HUES64 (cell line): ENCODE results near the gene AP1S2.

Source experiments
- H3K27ac ChIP-seq: 2 replicates; pipeline ENCODE4 v1.7.0; 2013; ENCODE audit warnings: low read depth, low read length, inconsistent platforms
- H3K27me3 ChIP-seq: 2 replicates; pipeline ENCODE4 v1.6.1; 2013; ENCODE audit warnings: mild to moderate bottlenecking, low read length; ENCODE audit not compliant: insufficient read depth
- H3K36me3 ChIP-seq: 2 replicates; pipeline ENCODE4 v1.6.1; 2013; ENCODE audit warnings: mild to moderate bottlenecking, low read length; ENCODE audit not compliant: insufficient read depth
- H3K4me1 ChIP-seq: 2 replicates; pipeline ENCODE4 v1.6.1; 2013; ENCODE audit warnings: mild to moderate bottlenecking, low read length, moderate library complexity; ENCODE audit not compliant: insufficient read depth
- H3K4me3 ChIP-seq: 2 replicates; pipeline ENCODE4 v1.5.1; 2013; ENCODE audit warnings: mild to moderate bottlenecking, low read length, moderate library complexity
- H3K9ac ChIP-seq: 2 replicates; pipeline ENCODE4 v1.6.1; 2013; ENCODE audit warnings: mild to moderate bottlenecking, low read depth, low read length
- H3K9me3 ChIP-seq: 2 replicates; pipeline ENCODE4 v1.6.1; 2013; ENCODE audit warnings: low read depth, low read length; ENCODE audit not compliant: insufficient read depth
- WGBS: fragments of 150-250, 120-280 bp; methylation state at CpG from one replicate; pipeline ENCODE4 v1.1.7; 2013; ENCODE audit warnings: missing lambda C conversion rate; 5-methylcytosine and 5-hydroxymethylcytosine counted together

The AP1S2 gene

GRCh38 chrX:15874672-15875071 lies 20.1 kb upstream of the AP1S2 start:
- WGBS, result 70% methylated on average over 2 of the region's 3 CpGs
- H3K27ac ChIP-seq, result no peak overlapping the region
- H3K4me1 ChIP-seq, result no peaks in the 10 kb centered on the region
- no peaks in the 10 kb centered on the region for H3K27me3 ChIP-seq
- H3K4me3 ChIP-seq, result no peak overlapping the region
- no peaks in the 10 kb centered on the region for H3K36me3 ChIP-seq
- no peak overlapping the region for H3K9ac ChIP-seq
- H3K9me3 ChIP-seq, result no peaks in the 10 kb centered on the region

- H3K9ac ChIP-seq, result no peak overlapping the region
- H3K27me3 ChIP-seq, result no peaks in the 10 kb centered on the region
- no peak overlapping the region for H3K27ac ChIP-seq
- H3K4me3 ChIP-seq, result no peak overlapping the region
- H3K4me1 ChIP-seq, result no peaks in the 10 kb centered on the region
- no peaks in the 10 kb centered on the region for H3K36me3 ChIP-seq
- no peaks in the 10 kb centered on the region for H3K9me3 ChIP-seq
- WGBS, result 96% methylated on average over 4 of the region's 4 CpGs
These were observed 19.0 kb upstream of the AP1S2 start for GRCh38 chrX:15873566-15873965.

DNA sequence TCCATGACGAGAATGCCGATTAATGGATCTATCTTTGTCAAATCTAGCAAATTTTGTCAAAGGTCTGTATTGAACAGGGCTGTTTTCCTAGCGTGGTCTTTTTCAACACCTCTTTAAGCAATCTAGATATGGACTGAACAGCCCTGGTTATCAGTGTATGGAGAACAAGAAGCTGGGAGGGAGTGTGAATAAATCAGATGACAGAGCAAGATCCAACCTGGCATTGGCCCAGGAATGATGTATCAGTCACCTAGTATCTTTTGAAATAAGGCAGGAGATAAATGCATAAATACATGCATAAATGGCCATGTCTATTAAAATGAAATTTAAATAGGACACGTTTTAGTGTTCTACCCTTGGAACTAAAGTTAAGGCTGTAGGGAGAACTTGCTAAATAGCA lies 15.7 kb upstream of the AP1S2 start:
- no peaks in the 10 kb centered on the region for H3K27me3 ChIP-seq
- no peaks in the 10 kb centered on the region for H3K4me1 ChIP-seq
- 92% methylated on average over 3 of the region's 4 CpGs for WGBS
- no peak overlapping the region for H3K4me3 ChIP-seq
- no peaks in the 10 kb centered on the region for H3K9me3 ChIP-seq
- no peak overlapping the region for H3K27ac ChIP-seq
- no peaks in the 10 kb centered on the region for H3K36me3 ChIP-seq
- H3K9ac ChIP-seq, result no peak overlapping the region

DNA sequence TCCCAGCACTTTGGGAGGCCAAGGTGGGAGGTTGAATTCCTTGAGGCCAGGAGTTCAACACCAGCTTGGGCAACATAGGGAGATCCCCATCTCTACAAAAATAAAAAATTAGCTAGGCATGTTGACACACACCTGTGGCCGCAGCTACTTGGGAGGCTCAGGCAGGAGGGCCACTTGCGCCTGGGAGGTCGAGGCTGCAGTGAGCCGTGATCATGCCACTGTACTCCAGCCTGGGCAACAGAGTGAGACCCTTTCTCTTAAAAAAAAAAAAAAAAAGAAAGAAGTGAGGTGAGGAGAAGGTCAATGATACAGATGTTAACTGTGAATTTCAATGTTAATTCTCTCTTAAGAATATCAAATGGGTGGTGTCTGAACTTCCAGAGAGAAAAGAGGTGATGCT lies 15.1 kb upstream of the AP1S2 start:
- Histone ChIP-seq H3K36me3 (no peaks in the 10 kb centered on the region), H3K27me3 (no peaks in the 10 kb centered on the region), H3K9ac (no peak overlapping the region), H3K4me1 (no peaks in the 10 kb centered on the region), H3K4me3 (no peak overlapping the region), H3K27ac (no peak overlapping the region), H3K9me3 (no peaks in the 10 kb centered on the region)
- 97% methylated on average over 4 of the region's 4 CpGs for WGBS

DNA sequence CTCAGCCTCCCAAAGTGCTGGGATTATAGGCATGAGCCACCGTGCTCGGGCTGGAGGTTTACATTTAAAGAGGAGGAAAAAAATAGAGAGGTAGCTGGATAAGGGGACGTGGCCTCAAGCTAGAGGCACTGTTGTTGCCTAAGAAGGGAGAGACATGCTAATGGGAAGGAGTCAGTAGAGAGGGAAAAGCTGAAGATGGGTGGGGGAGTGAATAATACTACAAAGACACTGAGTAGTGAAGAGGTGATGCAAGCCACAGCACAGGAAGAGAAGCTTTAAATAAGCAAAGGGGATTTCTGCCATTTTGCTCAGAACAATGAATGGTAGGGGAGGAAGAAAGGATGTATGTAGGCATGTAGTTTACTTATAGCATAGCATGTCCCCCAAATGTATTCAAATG lies 11.5 kb upstream of the AP1S2 start:
- H3K27ac ChIP-seq, result no peak overlapping the region
- 53% methylated on average over 3 of the region's 3 CpGs for WGBS

DNA sequence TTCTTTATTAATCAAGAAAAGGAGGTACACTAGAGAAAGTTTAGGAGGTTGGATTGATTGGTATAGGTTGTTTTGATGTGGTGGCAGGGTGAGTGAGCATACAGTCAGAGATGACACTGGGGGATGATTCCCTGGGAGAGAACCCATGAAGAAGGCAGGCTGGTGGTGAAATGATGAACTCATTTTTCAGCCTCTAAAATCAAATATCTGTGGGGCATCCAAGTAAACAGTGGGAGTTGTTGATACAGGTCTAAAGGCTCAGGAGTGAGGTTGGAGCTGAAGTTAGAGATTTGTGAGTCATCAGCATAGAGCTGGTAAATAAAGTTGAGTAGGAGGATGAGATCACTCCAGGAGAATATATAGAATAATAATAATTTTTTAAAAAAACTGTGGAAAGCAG lies 10.0 kb upstream of the AP1S2 start:
- no peaks in the 10 kb centered on the region for H3K9me3 ChIP-seq
- H3K27ac ChIP-seq, result no peak overlapping the region
- H3K36me3 ChIP-seq, result no peaks in the 10 kb centered on the region
- H3K27me3 ChIP-seq, result no peaks in the 10 kb centered on the region
- no peak overlapping the region for H3K4me3 ChIP-seq
- no peaks in the 10 kb centered on the region for H3K4me1 ChIP-seq
- H3K9ac ChIP-seq, result no peak overlapping the region

More for the DNA sequence above, 11.5 kb upstream of the AP1S2 start:
- H3K36me3 ChIP-seq, result no peaks in the 10 kb centered on the region
- no peak overlapping the region for H3K9ac ChIP-seq
- no peak overlapping the region for H3K4me3 ChIP-seq
- H3K27me3 ChIP-seq, result no peaks in the 10 kb centered on the region
- H3K9me3 ChIP-seq, result no peaks in the 10 kb centered on the region
- no peaks in the 10 kb centered on the region for H3K4me1 ChIP-seq

GRCh38 chrX:15864023-15864422 lies 9.4 kb upstream of the AP1S2 start:
- no peaks in the 10 kb centered on the region for H3K27me3 ChIP-seq
- WGBS, result 96% methylated on average over 3 of the region's 3 CpGs

GRCh38 chrX:15860921-15861320 lies 6.3 kb upstream of the AP1S2 start:
- 93% methylated on average over 3 of the region's 3 CpGs for WGBS
- no peaks in the 10 kb centered on the region for H3K27me3 ChIP-seq
- H3K4me3 ChIP-seq, result no peak overlapping the region
- H3K9ac ChIP-seq, result no peak overlapping the region
- no peaks in the 10 kb centered on the region for H3K36me3 ChIP-seq
- H3K4me1 ChIP-seq, result peaks cover 15% of the 10 kb centered on the region
- H3K27ac ChIP-seq, result no peak overlapping the region
- H3K9me3 ChIP-seq, result no peaks in the 10 kb centered on the region

More at GRCh38 chrX:15864023-15864422, 9.4 kb upstream of the AP1S2 start:
- Histone ChIP-seq H3K4me3 (no peak overlapping the region), H3K4me1 (no peaks in the 10 kb centered on the region), H3K27ac (no peak overlapping the region), H3K9me3 (no peaks in the 10 kb centered on the region), H3K9ac (no peak overlapping the region), H3K36me3 (no peaks in the 10 kb centered on the region)

DNA sequence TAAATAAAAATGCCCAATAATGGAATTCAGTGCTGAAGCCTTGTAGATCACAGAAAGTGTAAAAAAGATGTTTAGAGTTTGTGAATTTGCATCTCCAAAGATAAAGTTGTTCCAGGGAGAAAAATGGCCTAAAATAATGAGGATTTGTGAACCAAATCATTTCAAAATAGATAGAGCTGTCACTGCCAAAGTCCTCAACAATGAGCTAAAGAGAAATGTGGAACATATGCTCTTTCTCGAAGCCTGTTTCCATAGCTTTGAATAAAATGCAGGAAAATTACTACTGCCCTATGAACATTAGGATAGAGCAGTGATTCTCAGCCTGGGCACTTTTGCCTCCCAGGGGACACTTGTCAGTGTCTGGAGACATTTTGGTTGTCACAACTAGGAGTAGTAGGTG lies 3.4 kb upstream of the AP1S2 start:
- WGBS, result 94% methylated on average over 1 of the region's 1 CpG
- H3K36me3 ChIP-seq, result peaks cover 3% of the 10 kb centered on the region; the same call in 1 of the 2 replicates
- H3K9ac ChIP-seq, result no peak overlapping the region
- no peak overlapping the region for H3K4me3 ChIP-seq
- no peaks in the 10 kb centered on the region for H3K27me3 ChIP-seq
- H3K4me1 ChIP-seq, result peaks cover 19% of the 10 kb centered on the region
- H3K9me3 ChIP-seq, result no peaks in the 10 kb centered on the region
- H3K27ac ChIP-seq, result no peak overlapping the region

DNA sequence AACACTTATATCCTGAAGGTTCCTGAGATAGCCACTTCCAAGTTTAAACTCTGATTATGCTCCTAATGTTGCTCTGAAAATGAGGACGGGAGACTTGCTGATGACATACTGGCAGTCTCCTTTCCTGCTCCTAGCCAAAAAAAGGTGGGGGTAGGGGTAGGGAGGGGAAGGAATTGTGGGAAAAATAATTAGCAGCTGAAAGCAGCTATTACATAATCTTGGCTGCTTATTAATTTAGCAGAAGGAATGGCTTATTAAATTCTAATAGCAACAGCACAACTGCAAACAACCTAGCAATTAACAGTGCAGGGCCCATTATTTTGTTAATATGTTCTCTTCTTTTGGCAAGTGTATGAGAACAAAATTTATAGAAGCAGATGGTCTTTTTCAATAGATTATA lies 2.0 kb upstream of the AP1S2 start:
- H3K27me3 ChIP-seq, result no peaks in the 10 kb centered on the region
- 35% methylated on average over 1 of the region's 1 CpG for WGBS
- peak overlapping the region; percentile 99 for H3K4me3 ChIP-seq
- H3K4me1 ChIP-seq, result peaks cover 23% of the 10 kb centered on the region
- no peaks in the 10 kb centered on the region for H3K9me3 ChIP-seq
- peaks cover 15% of the 10 kb centered on the region for H3K36me3 ChIP-seq
- no peak overlapping the region for H3K9ac ChIP-seq
- no peak overlapping the region for H3K27ac ChIP-seq

- 58% methylated on average over 4 of the region's 4 CpGs for WGBS
- H3K4me1 ChIP-seq, result peaks cover 26% of the 10 kb centered on the region
- H3K9ac ChIP-seq, result no peak overlapping the region
- H3K27me3 ChIP-seq, result no peaks in the 10 kb centered on the region
- H3K36me3 ChIP-seq, result peaks cover 19% of the 10 kb centered on the region
- peak overlapping the region; percentile 99 for H3K4me3 ChIP-seq
- H3K27ac ChIP-seq, result no peak overlapping the region; the same call in 1 of the 2 replicates
- no peaks in the 10 kb centered on the region for H3K9me3 ChIP-seq
These were observed 1.6 kb upstream of the AP1S2 start for GRCh38 chrX:15856222-15856587.

DNA sequence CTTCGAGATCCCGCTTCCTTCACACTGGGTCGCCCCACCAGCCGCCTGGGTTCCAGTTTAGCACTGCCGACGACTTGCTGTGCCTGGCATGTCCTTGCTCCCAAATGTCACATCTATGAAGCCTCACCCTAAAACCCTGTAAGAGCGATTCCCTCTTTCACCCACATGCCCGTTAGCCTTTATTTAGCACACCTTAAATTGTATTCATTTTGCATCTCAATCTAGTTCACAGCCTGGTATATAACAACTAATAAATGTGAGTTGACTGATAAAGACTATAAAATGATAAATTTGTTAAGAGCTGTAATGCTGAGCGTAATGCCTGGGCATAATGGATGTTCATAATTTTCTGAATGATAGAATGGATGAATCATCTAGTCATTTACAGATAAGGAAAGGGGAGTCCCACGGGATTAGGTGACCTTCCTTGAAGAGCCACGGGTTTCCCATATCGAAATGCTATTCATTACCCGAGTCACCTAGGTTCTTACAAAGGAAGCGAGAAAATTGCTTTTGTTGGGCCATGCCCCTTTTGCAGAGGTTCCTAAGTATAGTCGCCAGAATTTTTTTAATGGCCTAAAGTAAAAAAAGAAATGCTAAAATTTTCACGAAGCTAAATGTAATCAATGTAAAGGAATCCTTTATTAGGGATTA lies 1.1 kb upstream of the AP1S2 start:
- 12% methylated on average over 15 of the region's 16 CpGs for WGBS
- H3K36me3 ChIP-seq, result peaks cover 24% of the 10 kb centered on the region
- H3K4me1 ChIP-seq, result peaks cover 30% of the 10 kb centered on the region
- H3K9ac ChIP-seq, result peak overlapping the region; percentile 47; the same call in 1 of the 2 replicates
- no peaks in the 10 kb centered on the region for H3K27me3 ChIP-seq
- H3K4me3 ChIP-seq, result peak overlapping the region; percentile 99
- peak overlapping the region; percentile 84; the same call in 1 of the 2 replicates for H3K27ac ChIP-seq
- H3K9me3 ChIP-seq, result no peaks in the 10 kb centered on the region
